GM23248 (cell line): ENCODE data around the gene CADPS.

ENCODE experiments used
- EZH2 ChIP-seq: fragments of 200-600 bp; sonication (generic); IDR thresholded peaks from 2 replicates; pipeline ENCODE4 v1.6.1; 2018; ENCODE audit warnings: antibody characterized with exemption, mild to moderate bottlenecking; ENCODE audit not compliant: insufficient read depth, poor library complexity, severe bottlenecking
- EZH2phosphoT487 ChIP-seq: fragments of 200-600 bp; sonication (generic); IDR thresholded peaks from 2 replicates; pipeline ENCODE4 v1.6.1; 2018; ENCODE audit warnings: antibody characterized with exemption, moderate library complexity, mild to moderate bottlenecking, low read depth; ENCODE audit not compliant: insufficient read depth

- TF ChIP-seq EZH2phosphoT487 (no peak; the same call in 1 of the 2 replicates), EZH2 (peak; percentile 83)
These were observed 504.9 kb downstream of the CADPS start for GRCh38 chr3:62370112-62370857.
